ENCODE data around the gene ZNF398. TPM values are rescaled to one million over a fixed set of nuclear protein-coding genes. Genes with fewer than 3 reads are reported as not detected.

The ZNF398 gene
- total and polyA plus RNA-seq, 2 of the 13 experiments (the other 11 are each of a cell fraction or from before 2014, with no cell fraction given) = 3.0 to 8.9 TPM

DNA sequence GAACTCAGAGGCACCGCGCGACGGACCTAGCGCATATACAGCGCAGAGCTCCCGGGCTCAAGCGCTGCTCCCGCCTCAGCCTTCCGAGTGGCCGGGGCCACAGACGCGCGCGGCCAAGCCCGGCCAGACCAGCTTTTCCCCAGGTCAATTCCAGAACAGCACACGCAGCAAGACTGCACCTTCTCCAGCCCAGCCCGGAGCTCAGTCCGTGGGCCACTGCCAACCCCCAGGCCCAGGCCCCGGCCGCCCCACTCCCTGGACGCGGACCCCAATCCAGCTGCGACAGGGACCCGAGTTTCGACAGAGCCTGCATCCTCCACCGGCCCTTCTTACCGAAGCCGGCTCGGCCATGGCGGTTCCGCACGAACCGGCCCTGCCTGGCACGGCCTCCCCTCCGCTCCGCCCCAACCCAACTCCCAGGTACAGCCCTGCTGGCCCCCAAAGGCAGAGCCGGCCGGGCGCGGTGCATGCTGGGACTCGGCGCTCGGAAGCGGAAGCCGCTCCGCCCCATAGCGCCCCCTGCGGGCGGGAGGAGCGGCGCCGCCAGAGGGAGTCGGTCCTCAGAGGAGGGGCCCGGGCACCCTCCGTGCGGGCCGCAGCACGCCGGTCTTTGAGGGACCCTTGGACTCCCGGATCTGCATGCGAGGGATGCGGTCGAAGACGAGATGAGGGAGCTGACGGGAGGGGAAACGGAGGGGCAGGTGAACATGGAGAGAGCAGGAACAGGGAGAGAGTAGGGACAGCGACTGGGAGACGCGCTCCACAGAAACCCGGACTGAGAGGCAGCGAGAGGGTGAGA lies 21.2 kb upstream of the ZNF398 start, which contains the start of gene ZNF425 (continued):
- TF ChIP-seq YY1 (IDR thresholded peaks at IDR 0.05; ENCODE audit: insufficient read depth, insufficient replicate concordance, low read depth, low read length) = peak; percentile 90
- TF ChIP-seq KLF9 (CRISPR knock-in tag; IDR thresholded peaks at IDR 0.05; ENCODE audit: low read depth) = no peak
- TF ChIP-seq PRPF4 (IDR thresholded peaks at IDR 0.05; ENCODE audit: low read depth, low read length, poor library complexity, severe bottlenecking) = no peak
- peak; percentile 73 for TF ChIP-seq ZFP62 (CRISPR knock-in tag; IDR thresholded peaks at IDR 0.05)
- TF ChIP-seq FOXA3 (CRISPR knock-in tag; IDR thresholded peaks at IDR 0.05) = peak; percentile 60; the same call in 1 of the 2 replicates
- TF ChIP-seq, protein P1, sequence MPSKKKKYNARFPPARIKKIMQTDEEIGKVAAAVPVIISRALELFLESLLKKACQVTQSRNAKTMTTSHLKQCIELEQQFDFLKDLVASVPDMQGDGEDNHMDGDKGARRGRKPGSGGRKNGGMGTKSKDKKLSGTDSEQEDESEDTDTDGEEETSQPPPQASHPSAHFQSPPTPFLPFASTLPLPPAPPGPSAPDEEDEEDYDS (CRISPR knock-in tag; IDR thresholded peaks at IDR 0.05) = peak; percentile 94
- TF ChIP-seq, protein P2, sequence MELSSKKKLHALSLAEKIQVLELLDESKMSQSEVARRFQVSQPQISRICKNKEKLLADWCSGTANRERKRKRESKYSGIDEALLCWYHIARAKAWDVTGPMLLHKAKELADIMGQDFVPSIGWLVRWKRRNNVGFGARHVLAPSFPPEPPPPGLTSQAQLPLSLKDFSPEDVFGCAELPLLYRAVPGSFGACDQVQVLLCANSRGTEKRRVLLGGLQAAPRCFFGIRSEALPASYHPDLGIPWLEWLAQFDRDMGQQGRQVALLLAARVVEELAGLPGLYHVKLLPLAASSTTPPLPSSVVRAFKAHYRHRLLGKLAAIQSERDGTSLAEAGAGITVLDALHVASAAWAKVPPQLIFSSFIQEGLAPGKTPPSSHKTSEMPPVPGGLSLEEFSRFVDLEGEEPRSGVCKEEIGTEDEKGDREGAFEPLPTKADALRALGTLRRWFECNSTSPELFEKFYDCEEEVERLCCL (CRISPR knock-in tag; IDR thresholded peaks at IDR 0.05; ENCODE audit: borderline replicate concordance) = peak; percentile 63; the same call in 1 of the 2 replicates
- peak; percentile 61; the same call in 1 of the 2 replicates for TF ChIP-seq SATB2 (CRISPR knock-in tag; IDR thresholded peaks at IDR 0.05)
- TF ChIP-seq, protein P3, sequence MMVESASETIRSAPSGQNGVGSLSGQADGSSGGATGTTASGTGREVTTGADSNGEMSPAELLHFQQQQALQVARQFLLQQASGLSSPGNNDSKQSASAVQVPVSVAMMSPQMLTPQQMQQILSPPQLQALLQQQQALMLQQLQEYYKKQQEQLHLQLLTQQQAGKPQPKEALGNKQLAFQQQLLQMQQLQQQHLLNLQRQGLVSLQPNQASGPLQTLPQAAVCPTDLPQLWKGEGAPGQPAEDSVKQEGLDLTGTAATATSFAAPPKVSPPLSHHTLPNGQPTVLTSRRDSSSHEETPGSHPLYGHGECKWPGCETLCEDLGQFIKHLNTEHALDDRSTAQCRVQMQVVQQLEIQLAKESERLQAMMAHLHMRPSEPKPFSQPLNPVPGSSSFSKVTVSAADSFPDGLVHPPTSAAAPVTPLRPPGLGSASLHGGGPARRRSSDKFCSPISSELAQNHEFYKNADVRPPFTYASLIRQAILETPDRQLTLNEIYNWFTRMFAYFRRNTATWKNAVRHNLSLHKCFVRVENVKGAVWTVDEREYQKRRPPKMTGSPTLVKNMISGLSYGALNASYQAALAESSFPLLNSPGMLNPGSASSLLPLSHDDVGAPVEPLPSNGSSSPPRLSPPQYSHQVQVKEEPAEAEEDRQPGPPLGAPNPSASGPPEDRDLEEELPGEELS (CRISPR knock-in tag; IDR thresholded peaks at IDR 0.05) = no peak; the same call in 1 of the 2 replicates
- peak; percentile 78; the same call in 1 of the 2 replicates for TF ChIP-seq ZFP82 (CRISPR knock-in tag; IDR thresholded peaks at IDR 0.05; ENCODE audit: borderline replicate concordance)
- no peak for TF ChIP-seq RARA (CRISPR knock-in tag; IDR thresholded peaks at IDR 0.05)
- peak; percentile 78 for TF ChIP-seq RBM39 (IDR thresholded peaks at IDR 0.05; ENCODE audit: low read depth, low read length, poor library complexity, severe bottlenecking)
- no peak for TF ChIP-seq CENPX (CRISPR knock-in tag; IDR thresholded peaks at IDR 0.05)
- TF ChIP-seq GATAD1 (CRISPR knock-in tag; IDR thresholded peaks at IDR 0.05) = peak; percentile 91
- TF ChIP-seq SAFB2 (CRISPR knock-in tag; IDR thresholded peaks at IDR 0.05; ENCODE audit: borderline replicate concordance, low read depth) = 0 out of 2 replicates have a peak, but pooled peaks have one; percentile 61
- TF ChIP-seq MTF2 (CRISPR knock-in tag; IDR thresholded peaks at IDR 0.05; ENCODE audit: borderline replicate concordance) = peak; percentile 79
- peak; percentile 85; the same call in 1 of the 2 replicates for TF ChIP-seq ZNF224 (CRISPR knock-in tag; IDR thresholded peaks at IDR 0.05)
- peak; percentile 70 for TF ChIP-seq ZNF30 (CRISPR knock-in tag; IDR thresholded peaks at IDR 0.05)
- TF ChIP-seq CEBPG (CRISPR knock-in tag; IDR thresholded peaks at IDR 0.05) = peak; percentile 44
- no peak for TF ChIP-seq KAT2B (IDR thresholded peaks at IDR 0.05; ENCODE audit: borderline replicate concordance, low read depth, low read length)
- peak; percentile 24 for TF ChIP-seq ZFAT (CRISPR knock-in tag; conservative IDR thresholded peaks at IDR 0.05)
- TF ChIP-seq, protein P4, sequence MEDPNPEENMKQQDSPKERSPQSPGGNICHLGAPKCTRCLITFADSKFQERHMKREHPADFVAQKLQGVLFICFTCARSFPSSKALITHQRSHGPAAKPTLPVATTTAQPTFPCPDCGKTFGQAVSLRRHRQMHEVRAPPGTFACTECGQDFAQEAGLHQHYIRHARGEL (CRISPR knock-in tag; IDR thresholded peaks at IDR 0.05) = peak; percentile 98
- peak; percentile 24; the same call in 1 of the 2 replicates for TF ChIP-seq ZNF570 (CRISPR knock-in tag; IDR thresholded peaks at IDR 0.05; ENCODE audit: borderline replicate concordance)
